HG03439 (cell line): ENCODE data around the gene GOLGA7B.
"Not testable (repeated sequence)": the region's sequence is repeated elsewhere in the genome, so short reads cannot be mapped to it uniquely, and the experiment has no call there.

ENCODE experiments used
- ATAC-seq: cut with Tn5 transposase; IDR thresholded peaks from one replicate; pipeline ENCODE4 v1.9.1; 2021; ENCODE audit warnings: mild to moderate bottlenecking, moderate library complexity; ENCODE audit not compliant: unreplicated experiment

The GOLGA7B gene

DNA sequence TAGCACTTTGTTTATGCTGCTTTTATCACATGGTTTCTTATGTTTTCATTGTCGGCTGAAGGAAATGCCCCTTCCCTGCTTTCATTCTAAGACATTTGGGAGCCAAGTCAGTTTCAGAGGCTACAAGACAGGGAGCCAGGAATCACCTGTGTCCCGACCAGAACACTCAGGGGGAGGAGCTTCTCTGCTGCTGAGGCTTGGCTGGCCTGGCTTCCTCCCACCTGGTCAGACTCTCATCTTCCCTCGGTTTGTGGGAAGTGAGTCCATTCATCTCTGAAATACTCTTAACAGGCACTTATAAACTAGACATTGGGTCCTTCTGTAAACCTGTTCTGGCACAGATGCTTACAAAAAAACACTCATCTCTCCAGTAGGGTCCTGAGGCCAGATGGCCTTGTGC, 19.6 kb upstream of the GOLGA7B start:
- ATAC-seq, result no peak

DNA sequence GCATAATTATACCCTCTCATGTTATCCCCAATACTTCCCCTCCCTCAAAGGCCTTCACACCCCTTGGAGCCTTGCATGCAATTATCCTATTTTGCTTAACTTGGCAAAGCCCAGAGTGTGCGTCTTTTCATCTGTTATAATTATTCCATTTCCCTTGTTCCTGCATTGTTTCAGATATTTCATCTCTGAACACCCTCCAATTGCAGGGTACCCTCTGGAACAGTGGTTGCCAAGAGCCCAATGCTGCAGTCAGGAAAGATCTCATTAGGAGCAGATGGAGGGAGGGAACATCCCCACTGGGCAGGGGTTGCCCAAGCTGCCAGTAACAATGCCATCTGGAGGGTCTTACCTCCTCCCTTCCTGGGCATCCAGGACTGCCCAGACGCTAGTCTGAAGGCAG, 18.4 kb upstream of the GOLGA7B start:
- ATAC-seq, result no peak

DNA sequence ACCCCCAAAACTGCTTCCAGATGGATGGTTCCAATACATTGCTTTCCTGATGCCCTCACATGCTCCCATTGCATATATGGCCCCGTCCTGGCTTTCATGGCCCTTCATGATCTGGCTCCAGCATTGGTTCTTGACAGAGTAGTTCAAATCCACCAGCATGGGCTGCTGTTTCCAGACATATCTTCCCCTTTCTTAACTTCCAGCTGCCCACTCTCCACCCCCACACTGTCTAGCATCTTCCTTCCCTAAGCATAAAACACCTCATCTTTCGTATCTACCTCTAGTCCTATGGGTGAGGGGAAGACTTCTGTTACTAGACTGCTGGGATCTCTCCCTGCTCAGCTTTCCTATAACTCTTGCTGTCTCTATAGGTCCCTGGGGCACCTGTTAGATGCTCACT, 13.2 kb upstream of the GOLGA7B start:
- ATAC-seq, result no peak

DNA sequence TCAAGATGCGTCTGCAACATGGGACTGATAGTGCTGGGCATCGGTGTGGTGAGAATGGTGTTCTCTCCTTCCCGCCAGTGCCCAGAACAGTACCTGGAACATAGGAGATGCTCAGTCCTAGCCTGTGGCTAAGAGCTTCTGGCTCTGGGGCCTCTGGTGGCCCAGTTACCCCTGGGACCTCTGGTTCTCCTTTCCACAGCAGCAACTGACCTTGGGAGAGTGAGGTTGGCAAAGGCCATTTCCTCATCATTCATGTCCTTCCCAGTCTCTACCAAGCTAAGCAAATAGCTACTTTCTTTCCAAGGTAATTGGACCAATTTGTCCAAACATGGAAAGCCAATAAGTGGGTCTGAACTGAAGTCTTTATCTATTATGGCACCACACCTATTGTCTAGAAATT, 11.6 kb upstream of the GOLGA7B start:
- ATAC-seq, result no peak

DNA sequence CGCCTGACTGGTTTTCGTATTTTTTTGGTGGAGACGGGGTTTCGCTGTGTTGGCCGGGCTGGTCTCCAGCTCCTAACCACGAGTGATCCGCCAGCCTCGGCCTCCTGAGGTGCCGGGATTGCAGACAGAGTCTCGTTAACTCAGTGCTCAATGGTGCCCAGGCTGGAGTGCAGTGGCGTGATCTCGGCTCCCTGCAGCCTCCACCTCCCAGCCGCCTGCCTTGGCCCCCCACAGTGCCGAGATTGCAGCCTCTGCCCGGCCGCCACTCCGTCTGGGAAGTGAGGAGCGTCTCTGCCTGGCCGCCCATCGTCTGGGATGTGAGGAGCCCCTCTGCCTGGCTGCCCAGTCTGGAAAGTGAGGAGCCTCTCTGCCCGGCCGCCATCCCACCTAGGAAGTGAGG, 8.5 kb upstream of the GOLGA7B start:
- not testable (repeated sequence) for ATAC-seq

DNA sequence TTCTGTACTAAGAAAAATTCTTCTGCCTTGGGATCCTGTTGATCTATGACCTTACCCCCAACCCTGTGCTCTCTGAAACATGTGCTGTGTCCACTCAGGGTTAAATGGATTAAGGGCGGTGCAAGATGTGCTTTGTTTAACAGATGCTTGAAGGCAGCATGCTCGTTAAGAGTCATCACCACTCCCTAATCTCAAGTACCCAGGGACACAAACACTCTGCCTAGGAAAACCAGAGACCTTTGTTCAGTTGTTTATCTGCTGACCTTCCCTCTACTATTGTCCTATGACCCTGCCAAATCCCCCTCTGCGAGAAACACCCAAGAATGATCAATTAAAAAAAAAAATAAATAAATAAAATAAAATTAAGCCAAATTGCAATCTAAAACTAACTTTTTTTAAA, 7.5 kb upstream of the GOLGA7B start:
- not testable (repeated sequence) for ATAC-seq

DNA sequence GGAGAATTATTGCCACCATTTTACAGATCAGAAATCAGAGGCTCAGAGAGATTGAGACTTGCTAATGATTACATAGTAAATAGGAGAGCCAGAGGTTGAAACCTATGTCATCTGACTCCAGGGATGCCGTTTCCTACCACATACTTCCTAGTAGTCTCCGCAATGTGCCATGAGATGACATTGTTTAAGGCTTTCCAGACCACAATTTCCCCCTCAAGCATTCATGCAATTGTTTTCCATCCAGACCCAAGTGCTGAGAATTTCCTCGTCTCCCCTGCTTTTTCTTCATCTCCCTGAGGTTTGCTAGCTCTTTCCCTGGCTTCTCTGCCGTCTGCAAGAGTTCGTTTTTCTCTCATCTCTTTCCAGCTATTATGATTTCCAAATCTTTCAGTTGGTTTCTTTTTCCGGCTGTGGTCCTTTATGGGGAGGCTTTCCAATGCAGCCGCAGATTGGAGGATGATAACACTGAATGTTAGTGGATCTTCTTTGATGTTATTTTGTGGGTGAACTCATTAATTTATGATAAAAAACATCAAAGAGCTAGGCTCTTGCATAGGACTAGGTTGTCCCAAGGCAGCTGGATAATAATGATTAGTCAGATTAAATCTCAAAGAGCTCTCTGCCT, 6.9 kb upstream of the GOLGA7B start:
- no peak for ATAC-seq

DNA sequence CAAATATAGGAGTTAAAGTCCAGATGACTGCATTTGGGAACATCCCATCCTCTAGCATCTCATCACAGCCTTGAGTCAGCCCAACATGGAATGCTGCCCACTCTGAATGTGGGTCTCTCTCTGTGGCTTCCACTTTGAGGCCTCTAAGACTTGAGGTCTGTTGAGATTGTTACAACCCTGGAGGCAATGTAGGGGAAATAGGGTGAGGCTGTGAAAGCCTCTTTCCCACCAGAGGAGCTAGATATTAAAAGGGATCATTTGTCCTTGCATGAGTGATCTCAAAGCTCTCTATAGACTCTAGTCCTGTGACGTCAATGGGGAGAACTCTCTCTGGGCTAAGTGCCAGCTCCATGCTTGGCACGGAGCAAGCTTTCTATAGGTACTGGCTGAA, 6.4 kb upstream of the GOLGA7B start:
- ATAC-seq, result no peak

DNA sequence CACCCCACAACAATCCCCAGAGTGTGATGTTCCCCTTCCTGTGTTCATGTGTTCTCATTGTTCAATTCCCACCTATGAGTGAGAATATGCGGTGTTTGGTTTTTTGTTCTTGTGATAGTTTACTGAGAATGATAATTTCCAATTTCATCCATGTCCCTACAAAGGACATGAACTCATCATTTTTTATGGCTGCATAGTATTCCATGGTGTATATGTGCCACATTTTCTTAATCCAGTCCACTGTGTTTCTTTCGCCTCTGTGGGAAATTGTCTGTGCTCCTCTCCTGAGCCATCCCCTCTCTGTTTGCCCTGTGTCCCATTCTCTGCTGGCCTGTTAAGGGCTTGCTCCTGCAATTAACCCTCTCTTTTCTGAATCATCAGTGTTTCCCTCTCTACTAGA, 5.7 kb upstream of the GOLGA7B start:
- not testable (repeated sequence) for ATAC-seq

DNA sequence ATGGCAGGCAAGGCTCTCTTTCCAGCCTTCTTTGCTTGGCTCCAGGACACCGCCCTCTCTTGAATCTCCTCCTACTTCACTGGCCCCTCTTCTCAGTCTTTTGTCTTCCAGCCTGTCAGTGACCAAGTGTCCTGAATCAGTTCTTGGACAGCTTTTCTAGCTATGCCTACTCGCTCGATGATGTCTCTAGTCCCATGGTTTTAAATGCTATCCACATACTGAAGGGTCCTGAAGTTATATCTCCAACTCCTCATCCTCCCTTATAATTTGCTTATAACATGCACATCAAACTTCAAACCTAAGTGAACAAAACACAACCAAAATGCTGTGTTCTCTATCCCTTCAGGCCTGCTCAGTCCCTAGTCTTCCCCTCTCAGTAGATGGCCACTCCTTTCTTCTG, 5.0 kb upstream of the GOLGA7B start:
- ATAC-seq, result no peak

DNA sequence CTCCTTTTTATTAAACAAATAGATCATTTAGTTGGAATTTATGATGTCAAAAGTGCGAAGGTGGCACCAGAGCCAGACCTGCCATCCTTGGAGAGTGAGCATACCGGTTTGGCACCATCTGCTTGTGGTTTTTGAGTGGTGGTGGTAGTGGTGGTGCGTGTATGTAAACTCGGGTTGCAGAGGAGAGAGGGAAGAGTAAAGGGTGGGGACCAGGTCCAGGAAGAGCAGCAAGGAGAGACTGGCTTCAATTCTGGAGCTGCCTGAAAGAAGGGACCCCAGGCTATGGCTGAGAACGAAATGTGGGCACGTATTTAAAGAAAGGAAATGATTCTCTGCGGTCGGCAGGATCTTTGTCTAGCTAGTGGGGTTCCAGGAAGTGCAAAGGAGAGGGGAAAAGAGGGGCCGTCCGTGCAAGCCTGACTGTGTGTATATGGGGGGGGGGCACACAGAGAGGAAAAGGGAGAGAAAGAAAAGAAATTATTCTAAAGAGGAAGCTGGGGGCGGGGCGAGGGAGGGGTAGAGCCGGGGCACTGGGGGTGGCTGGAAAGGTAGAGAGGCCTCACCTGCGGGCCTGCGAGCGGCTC, 448 bp upstream of the GOLGA7B start:
- ATAC-seq, result no peak

DNA sequence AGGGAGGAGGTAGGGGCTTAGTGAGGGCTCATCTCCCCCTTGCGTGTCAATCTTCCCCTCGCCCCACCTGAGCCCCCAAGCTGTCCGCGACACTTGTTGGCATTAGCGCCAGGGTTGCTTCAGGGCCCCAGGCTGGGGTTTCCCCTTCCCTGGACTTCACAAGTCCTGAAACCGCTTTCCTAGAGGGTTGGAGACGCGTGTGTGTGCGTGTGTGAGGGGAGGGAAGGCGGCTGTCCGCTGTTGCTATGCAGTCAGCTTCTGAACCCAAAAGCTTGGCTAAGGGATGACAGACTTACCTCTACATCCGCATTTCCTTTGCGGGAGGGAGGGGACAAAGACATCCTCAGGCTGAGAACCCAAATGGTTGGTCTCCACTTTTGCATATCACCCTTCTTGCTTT, 803 bp downstream of the GOLGA7B start:
- ATAC-seq, result no peak

DNA sequence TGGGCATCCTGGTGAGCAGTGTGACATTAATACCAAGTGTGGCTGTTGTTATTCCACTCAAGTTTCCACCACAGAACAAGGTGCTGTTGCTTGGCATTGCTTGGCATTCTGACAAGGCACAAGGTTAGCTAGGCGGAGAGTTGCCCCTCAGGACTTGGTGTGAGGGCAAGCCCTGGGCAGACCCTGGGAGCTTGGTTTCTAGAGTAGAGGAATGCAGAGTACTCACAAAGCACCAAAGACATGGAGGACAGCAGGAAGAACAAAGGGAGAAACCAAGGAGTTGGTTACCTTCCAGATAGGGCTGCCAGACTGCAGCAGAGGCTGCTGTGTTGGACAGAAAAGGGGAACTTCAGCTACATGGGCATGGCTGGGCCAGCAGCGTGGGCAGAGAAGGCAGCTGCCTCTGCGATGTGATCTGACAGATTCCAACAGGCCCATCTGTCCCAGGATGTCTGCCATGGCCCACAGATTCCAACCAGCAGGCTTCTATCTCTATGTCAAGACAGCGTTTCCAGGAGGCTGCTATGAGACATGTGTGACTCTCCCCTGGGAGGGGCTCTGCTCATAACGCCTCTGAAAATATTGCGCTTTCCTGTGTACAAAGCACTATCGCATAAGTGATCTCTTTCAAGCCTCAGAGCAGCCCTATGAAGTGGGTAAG, 1.8 kb downstream of the GOLGA7B start:
- no peak for ATAC-seq

DNA sequence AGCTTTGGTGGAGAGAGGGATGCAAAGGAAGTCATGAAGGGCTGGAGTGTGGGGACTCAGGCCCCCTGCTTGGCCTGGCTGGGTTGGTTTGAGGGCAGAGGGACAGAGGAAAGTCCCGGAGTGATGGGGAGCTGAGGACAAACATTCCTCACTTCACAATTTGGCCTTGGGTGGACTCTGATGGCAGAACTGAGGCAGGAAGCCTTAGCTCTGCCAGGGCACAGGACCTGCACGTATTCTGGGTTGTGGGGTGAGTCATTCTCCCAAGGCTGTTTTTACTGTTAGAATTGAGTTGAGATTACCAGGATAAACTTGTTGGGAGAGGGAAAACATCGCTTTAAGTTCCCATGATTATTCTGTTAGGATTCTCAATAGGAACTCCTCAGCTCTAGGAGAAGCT, 2.6 kb downstream of the GOLGA7B start:
- no peak for ATAC-seq

DNA sequence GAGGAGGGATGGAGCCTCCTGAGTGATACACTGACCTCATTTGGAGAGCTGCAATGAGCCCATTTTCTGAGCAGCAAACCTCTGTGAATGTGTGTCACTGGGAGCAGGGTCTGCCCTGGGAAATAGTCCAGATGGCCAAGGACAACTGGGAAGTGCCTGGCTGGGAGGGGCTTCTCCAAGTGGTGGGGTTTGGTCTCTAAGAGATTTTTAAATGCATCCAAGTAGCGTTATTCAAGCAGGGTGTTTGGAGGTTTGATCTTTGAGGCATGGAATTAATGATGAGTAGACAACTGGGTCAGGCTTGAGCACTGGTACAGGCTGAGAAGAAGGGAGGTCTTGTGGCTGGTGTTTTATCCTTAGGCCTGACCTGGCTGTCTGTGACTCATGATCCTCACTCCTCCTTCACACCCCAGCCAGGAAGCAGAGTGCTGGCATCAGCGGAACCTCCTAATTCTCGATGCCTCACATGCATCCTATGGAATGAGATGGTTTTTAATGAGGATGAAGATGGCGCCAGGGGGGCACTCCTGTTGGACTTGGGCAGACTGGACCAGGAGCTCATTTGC, 3.3 kb downstream of the GOLGA7B start:
- ATAC-seq, result no peak

DNA sequence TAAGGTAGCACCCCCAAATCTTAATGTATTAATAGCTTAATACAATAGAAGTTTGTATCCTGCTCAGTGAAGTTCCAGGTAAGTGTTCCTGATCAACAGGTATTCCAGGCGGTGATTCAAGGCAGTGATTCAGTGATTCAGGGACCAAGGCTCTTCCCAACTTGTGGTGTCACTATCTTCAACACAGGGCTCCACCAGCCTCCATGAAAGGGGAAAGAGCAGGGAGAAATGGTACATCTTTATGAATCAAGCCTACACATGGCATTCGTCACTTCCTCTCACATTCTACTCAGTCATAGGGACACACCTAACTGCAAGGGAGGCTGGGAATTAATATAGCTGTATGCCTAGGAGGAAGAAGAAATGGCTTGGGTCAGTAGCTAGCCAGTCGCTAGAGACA, 5.1 kb downstream of the GOLGA7B start:
- ATAC-seq, result no peak

DNA sequence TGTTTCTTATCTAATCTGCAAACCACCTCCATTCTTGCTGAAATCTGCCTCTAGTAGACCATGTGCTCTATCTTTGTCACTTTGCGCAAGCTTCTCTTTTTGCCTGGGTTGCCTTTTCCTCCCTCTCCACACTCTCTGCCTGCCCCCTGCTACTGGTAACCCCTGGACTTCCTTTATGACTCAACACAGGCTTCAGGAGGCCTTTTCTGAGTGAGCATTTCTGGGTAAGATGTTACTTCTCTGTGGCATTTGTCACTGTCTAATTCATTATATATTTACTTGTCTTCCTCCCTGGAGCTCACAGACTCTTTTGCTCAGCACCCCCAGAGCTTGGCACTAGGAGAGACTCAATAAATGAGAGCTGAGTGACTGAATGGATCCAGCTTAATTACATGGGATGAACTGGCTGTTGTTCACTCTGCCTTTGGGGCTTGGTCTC, 8.4 kb downstream of the GOLGA7B start:
- no peak for ATAC-seq

DNA sequence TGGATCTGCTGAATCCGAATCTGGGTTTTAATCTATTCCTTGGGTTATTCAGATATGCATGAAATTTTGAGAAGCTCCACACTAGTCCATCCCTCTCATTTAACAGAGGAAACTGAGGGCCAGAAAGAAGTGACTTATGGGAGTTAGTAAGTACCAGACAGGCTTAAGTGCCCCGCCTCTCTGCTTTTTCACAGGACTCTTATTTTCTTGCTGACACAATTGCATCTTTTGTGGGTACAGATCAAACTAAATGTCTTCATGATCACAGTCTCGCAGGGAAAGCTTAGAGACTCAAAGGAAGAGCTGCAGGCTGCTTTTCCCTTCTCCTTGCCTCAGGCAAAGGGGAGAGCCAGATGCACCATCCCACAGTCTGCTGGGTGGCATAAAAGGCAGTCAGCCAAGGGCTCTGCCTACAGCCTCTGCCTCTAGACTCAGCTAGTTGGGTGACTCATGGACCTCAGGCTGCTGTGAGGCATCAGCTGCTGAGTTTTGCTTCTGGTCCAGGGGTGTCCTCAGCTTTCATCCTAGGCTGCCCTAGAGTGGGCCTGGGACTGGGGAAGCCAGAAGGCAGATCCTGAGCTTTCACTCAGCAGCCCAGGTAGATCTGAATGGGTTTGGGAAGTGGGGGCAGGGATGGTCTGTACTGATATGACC, 11.6 kb downstream of the GOLGA7B start:
- ATAC-seq, result no peak

DNA sequence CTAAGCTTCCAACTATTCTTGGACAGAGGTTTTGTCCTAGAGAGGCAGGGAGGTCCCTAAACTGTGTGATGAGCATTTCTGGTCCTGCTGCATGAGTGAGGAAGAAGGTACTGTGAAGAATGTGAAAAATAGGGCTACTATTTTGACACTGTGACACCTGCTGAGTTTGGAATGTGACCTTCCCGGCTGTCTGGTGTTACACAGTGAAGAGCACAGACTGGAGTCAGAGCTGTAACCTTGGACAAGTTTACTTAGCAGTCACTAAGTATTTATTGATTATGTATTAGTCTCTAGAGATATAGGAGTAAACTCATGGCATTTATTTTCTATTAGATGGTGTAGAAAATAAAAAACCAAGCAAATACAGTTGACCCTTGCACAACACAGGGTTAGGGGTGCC, 12.3 kb downstream of the GOLGA7B start:
- ATAC-seq, result no peak

DNA sequence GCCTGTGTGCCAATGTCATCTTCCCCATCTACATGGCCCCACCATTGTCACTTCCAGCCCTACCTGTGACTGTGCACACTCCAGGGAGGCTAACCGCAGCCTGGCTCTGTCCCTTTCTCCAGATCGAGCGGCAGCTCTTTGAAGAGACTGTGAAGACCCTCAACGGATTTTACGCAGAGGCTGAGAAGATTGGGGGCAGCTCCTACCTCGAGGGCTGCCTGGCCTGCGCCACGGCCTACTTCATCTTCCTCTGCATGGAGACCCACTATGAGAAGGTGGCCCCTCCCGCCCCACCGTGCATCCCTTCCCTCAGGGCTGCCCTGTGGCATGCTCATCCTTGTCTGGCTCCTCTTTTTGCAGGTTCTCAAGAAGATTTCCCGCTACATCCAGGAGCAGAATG, 14.2 kb downstream of the GOLGA7B start:
- ATAC-seq, result no peak

DNA sequence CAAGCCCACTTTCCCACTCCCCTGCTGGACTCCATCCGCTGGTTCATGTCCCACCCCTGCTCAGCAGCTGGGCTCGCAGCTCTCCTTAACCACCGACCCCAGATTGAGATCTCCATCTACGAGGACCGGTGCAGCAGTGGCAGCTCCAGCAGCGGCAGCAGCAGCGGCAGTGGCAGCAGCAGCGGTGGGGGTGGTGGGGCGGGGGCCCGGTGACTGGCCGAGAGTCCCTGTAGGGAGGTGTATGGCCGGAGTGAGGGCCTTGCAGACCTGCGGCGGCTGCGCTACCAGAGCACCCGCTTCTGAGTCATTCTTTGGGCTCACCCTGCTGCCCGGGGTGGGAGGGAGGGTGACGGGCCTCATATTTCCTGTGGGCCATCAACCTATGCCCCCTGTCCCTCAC, 15.8 kb downstream of the GOLGA7B start:
- no peak for ATAC-seq
